ENCODE measurements around the gene SS18L1.
"Not testable (repeated sequence)": the region's sequence is repeated elsewhere in the genome, so short reads cannot be mapped to it uniquely, and the experiment has no call there.

Gene SS18L1

DNA sequence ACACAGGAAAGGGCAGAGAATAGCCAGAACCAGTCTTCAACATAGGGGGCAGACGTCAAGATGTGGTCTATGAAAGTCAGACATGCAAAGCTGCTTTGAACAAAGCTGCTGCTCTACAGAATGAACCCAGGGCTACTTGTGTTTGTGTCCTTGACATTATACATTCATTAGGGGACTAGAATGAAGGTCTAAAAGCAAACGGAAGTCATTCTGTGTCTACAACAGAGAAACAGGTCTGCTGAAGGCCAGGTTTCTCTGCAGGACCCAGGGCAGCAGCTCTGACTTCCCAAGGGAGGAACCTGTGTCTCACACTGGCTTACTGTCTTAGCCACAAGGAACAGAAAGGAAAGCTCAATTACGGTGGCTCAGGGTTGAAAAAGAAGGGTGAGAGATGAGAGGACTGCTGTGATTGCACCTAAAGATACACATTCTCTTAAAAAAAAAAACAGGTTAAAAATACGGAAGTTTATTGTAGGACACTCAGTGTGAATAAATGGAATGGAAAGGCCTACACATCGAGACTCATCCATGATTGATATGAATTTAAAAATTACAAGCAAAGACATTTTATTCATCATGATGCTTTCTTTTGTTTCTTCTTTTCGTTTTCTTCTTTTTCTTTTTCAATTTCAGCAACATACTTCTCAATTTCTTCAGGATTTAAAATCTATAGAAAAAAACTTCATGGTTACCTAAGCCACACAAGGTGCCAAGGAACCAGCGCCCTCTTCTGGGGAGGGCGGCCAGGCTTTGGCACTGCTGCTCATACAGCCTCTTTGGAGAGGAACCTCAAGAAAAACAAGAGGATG lies 7.1 kb upstream of the SS18L1 start:
- peak in 2 of 3 donors; percentile 43 to 54 for DNase-seq (ENCODE audit: low read depth in 2 of 3, low spot score in 1 of 3)

DNA sequence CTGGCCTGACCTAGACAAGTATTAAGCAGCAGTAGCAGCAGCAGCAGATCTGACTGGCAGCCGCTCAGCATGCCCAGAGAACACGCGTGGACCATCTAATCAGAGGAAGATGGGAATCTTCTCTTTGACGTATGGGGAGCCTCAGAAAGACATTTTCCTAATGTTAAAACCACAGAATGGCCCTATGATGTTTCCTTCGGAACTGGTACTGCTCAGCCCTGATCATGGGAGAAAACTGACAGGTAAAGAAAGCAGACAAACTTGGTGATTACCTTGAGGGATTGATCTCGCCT lies 6.5 kb upstream of the SS18L1 start:
- DNase-seq (ENCODE audit: low read depth in 2 of 3, low spot score in 1 of 3): no peak

DNA sequence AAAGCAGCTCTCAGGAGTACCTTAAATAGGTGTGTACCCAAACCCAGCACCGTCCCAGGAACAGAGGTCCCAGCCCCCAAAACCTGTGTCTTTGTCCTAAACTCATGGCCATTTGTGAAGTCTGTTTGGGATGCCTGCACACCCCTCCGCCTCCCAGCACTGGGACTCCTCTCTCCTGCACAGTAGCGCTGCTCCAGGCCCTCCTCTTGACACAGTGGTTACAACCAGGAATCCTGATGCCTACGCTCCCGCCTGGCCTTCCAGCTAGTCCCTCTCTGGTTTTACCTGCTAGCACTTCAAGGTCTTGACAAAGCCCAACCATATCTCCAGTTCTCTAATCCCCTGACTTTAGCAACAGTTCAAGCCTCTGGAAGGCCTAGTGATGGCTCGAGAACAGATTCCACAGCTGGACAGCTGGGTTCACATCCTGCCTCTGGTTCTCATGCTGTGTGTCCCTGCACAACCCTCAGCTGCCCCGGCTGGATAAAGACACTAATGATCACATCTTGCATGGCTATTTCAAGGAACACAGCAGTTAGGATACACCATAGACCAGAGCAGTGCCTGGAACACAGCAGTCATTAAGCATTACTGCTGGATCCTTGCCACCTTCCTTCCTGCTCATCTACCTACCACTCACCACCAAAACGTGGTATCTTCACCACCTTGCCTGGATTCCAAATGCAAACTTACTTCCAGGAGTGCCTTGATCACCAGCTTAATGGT lies 5.9 kb upstream of the SS18L1 start:
- no peak for DNase-seq (ENCODE audit: low read depth in 2 of 3, low spot score in 1 of 3)

DNA sequence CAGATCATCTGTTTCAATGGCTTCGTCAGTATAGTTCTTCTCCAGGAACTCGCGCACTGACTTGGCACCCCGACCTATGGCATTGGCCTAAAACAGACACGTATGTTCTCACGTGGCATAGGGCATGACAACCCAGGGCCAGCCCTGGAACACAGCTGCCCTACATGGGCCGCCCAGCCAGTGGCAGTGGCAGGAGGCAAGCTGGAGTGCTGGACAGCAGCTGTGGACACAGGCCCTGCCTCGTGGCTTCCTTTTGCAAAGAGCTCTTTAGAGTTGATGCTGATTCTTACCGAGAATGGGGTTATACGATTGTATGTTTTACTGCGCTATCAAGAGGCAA lies 5.4 kb upstream of the SS18L1 start:
- DNase-seq (ENCODE audit: low read depth in 2 of 3, low spot score in 1 of 3): no peak

DNA sequence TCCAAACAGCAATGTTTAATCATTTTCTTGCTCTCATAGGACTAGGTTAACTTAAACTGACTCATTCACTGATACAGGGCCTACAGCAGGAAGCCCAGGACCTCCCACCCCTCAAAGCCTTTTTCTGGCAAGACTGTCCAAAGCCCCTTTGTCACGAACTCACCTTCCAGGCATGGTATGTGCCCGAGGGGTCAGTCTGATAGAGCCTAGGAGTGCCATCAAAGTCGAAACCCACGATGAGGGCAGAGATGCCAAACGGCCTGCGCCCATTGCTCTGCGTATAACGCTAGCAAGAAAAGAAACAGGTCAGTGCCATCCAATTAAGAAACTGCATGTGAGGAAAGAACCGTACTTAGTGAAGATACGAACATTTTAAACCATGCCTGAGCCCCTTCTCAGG lies 4.7 kb upstream of the SS18L1 start:
- DNase-seq (ENCODE audit: low read depth in 2 of 3, low spot score in 1 of 3): no peak

DNA sequence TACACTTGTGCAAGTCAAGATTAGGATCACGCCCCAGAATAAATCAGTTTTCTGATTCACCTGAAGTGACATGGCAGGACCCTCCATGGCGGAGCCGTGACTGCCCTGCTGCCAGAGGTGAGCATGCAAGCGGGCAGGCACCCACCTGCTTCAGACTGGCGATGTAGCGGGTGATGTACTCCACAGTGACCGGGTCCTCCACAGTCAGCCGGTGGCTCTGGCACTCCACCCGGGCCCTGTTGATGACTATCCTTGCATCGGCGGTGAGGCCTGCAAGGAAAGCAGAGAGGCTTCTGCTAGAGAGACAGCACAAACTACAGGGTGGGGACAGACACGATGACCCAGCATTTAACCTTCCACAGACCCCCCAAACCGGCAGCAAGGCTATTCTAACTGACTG lies 3.9 kb upstream of the SS18L1 start:
- no peak for DNase-seq (ENCODE audit: low read depth in 2 of 3, low spot score in 1 of 3)

DNA sequence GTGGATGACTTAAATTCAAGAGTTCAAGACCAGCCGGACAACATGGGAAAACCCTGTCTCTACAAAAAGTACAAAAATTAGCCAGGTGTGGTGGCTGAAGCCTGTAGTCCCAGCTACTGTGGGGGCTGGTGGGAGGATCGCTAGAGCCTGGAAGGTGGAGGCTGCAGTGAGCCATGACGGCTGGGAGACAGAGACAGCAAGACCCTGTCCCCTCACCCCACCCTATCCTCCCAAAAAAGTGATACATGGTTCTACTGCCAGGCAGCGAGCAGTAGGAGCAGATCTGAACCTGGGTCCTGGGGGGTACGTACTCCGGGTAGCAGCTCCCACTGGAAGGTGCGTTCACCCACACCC lies 2.5 kb upstream of the SS18L1 start:
- no peak for DNase-seq (ENCODE audit: low read depth in 2 of 3, low spot score in 1 of 3)

DNA sequence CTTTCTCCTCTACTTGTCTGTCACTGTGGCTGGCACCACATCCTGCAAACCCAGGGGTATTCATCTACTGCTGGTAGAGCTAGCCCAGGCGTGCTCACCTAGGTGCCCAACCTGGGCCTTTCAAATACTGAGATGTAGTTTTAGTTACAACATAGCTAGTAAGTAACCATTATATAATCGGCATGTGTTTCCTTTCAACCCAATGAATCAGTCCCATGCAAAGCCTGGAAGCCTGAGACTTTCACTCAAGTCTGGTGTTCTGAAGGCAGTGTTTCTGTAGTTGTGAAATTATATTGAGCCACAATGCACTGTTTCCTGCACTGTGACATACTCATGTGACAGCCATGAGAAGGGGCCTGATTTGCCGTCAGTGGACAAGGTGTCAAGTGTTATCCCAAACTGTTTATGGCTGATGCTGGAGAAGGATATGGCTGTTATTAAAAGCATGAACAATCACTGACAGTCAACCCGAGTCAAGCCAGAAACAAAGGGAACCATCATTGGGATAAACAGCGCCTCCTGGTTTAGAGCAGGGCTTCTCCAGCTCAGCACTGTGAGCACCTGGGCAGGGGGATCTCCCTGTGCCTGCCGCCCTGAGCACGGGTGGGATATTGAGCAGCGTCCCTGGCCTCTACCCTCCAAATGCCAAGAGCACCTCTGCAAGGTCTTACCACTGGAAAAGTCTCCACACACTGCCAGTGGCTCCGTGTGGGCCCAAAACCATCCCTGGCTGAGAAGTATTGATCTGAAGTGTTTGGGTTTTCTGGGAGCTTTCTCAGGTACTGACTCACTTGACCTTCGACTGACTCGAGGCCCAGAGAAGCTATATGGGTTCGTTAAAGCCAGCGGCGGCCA lies 1.9 kb upstream of the SS18L1 start:
- no peak for DNase-seq (ENCODE audit: low read depth in 2 of 3, low spot score in 1 of 3)

DNA sequence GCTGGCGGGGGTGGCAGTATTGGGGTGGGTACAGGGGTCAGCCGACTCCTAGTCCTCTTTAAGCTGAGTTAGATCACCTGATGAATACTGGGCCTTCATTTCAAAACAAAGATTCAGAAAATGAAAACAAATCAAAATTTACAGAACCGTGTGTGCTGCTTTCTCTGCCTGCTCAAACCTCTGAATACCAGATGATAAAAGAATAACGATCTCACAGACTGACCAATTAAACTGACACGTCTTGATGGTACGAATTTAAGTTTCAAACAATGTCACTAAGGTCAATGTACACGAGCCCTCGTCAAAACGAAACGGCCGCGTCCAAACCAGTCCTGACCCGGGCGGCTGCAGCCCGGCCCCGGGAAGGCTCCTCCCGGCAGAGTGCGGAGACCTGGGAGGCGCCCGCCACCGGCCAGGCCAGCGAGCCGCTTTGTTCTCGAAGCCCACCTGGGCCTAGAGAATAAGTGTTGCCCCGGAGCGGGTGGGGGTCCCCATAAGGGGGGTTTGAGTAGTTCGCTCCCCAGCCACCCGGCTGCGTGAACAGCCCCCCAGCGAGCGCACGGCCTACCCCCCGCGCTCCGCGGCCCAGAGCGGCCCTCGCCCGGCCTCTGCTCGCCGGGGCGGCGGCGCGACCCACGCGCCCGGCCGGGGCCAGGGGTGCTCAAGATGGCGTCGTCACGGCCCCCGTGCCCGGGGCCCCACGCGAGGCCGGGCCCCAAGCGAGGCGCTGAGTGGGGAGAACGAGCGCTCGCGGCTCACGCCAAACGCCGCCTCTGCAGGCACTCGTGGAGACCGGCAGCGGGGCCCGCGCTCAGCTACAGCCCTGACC lies 1.1 kb upstream of the SS18L1 start:
- no peak for DNase-seq (ENCODE audit: low read depth in 2 of 3, low spot score in 1 of 3)

DNA sequence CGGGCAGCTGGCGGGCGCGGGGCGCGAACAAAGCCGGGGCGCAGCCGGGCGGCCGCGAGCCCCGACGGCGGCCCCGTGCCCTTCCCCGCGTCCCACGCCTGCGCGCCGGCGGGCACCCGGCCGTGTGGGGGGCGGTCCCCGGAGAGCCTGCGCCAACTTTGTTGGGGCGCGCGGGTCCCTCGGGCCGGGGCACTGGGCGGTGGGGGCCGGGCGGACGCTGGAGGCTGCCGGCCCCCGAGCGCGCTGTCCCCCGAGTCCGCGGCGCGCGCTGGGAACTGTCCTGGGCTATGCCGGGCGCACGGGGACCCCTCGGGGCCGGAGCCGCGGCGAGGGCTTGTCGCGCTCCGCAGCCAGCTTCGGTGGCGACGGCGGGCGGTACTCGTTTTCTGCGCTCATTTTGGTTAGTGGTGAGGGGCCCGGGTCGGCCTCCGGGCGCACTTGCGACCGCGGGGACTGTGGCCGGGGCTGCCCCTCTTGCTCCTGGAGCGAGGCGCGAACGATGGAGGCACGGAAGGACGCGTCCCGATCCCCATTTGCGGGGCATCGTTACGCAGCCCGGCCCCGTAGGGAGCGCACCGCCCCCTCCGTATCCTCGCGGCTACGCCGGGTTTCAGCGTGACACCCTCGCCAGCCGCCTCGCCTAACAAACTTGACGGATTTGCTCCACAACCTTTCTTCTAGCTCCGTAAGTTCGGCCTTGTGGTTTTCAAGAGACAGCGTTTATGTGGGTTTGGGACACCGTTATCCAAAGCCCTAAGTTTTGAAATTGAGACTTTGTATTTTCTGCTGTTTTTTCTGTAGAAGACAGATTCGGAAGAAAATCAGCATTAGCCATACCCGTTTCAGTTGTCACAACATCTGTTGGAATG lies 622 bp downstream of the SS18L1 start:
- DNase-seq (ENCODE audit: low read depth in 2 of 3, low spot score in 1 of 3): peak; percentile 39 to 55 (median 42)

DNA sequence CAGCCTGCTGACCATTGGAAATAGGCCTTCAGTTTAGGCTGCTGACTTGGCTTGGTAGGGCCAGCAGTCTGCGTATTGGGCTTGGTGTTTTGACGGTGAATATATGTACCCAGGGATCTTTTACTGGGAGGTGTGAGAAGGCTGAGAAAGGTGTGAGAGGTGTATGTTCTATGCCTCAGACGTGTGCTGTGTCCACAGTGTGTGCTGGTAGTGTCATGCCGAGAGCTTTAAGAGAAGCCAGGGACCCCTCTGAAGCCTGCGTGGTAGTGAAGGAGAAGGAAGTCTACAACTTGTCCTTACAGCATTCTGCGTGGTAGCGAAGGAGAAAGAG lies 2.1 kb downstream of the SS18L1 start:
- DNase-seq (ENCODE audit: low read depth in 2 of 3, low spot score in 1 of 3): no peak

DNA sequence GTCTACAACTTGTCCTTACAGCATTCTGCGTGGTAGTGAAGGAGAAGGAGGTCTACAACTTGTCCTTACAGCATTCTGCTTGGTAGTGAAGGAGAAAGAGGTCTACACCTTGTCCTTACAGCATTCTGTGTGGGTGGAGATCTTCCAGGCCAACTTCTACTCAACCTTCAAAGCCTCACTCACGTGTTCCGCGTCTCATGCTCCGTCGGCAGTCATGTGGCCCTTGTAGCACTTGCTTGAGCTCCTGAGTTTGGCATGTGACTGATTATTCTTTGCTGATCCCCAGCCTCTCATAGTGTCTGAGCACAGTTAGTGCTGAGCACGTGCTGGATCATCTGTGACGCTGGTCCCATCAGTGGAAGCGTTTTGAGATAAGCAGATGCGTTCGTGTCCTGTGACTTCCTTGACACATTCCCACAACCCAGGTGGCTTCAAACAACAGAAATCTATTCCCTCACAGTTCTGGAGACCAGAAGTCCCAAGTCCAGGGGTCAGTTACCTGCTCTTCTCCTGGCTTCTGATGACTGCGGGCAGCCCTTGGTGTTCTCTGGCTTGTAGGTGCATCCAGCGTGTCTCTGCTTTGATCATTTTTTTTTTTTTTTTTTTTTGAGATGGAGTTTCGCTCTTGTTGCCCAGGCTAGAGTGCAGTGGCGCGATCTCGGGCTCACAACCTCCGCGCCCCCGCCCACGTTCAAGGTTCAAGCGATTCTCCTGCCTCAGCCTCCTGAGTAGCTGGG lies 2.6 kb downstream of the SS18L1 start:
- DNase-seq (ENCODE audit: low read depth in 2 of 3, low spot score in 1 of 3): no peak

DNA sequence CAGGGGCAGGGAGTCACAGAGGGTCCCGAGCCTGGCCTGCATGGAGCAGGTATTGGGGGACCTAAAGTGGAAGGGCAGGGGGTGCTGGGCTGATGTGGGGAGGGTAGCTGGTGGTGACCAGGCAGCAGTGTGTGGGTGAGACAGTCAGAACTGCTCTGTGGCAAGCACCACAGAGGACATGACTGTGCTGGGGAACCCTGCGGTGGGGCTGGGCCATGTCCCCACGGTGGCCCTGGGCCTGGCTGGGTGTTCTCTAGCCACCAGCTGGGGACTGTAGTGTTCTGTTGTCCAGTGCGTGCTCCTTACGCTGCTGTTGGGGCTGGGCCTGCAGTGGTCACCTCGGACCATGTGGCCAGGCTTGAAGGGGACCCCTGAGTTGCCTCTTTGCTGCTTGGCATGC lies 3.6 kb downstream of the SS18L1 start:
- no peak for DNase-seq (ENCODE audit: low read depth in 2 of 3, low spot score in 1 of 3)

DNA sequence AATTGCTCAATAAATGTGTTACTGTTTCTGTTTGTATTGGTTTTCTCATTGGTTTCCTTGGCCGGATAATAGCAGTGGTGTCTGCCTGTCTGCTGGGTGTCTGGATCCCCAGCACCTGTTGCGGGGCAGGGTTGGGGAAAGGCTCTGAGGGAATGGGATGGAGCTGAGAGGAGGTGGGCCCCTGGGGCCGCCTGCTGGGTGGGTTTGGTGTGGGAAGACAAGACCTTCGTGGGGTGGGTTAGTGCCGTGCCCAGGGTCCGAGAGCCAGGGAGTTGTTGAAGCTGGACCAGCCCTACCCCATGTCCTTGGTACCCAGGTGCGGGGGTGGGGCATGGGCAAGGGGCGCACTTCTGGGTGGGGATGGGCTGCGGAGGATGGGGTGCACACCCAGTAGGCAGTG lies 4.0 kb downstream of the SS18L1 start:
- DNase-seq (ENCODE audit: low read depth in 2 of 3, low spot score in 1 of 3): no peak

DNA sequence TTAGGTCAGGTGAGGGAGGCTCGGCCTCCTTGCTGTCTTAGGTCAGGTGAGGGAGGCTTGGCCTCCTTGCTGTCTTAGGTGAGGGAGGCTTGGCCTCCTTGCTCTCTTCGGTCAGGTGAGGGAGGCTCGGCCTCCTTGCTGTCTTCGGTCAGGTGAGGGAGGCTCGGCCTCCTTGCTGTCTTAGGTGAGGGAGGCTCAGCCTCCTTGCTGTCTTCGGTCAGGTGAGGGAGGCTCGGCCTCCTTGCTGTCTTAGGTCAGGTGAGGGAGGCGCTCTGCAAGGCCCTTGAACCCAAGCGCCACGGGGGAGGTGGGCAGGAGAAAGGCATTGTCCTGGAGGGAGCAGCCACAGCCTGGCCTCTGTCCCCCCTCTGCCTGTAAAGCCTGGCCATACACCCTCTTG lies 4.8 kb downstream of the SS18L1 start:
- not testable (repeated sequence) for DNase-seq (ENCODE audit: low read depth in 2 of 3, low spot score in 1 of 3)

DNA sequence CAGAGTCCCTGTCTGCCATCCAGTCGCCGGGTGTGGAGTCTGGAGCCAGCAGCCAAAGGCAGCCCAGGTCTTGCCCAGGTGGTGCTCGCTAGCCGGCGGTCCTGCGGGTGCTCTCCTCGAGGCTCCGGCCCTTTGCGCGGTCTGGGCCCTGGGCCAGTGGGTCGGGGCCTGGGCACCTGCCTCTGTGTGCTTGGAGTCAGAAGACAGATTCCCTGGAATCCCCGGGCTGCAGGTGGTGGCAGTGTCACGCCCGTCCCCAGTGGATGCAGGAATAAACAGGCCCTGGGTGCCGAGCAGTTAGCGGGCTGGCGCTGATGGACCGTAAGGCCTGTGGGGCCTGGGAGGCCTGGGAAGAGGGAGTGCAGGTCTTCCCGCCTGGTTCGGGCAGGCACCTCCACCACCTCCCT lies 5.3 kb downstream of the SS18L1 start:
- no peak for DNase-seq (ENCODE audit: low read depth in 2 of 3, low spot score in 1 of 3)

DNA sequence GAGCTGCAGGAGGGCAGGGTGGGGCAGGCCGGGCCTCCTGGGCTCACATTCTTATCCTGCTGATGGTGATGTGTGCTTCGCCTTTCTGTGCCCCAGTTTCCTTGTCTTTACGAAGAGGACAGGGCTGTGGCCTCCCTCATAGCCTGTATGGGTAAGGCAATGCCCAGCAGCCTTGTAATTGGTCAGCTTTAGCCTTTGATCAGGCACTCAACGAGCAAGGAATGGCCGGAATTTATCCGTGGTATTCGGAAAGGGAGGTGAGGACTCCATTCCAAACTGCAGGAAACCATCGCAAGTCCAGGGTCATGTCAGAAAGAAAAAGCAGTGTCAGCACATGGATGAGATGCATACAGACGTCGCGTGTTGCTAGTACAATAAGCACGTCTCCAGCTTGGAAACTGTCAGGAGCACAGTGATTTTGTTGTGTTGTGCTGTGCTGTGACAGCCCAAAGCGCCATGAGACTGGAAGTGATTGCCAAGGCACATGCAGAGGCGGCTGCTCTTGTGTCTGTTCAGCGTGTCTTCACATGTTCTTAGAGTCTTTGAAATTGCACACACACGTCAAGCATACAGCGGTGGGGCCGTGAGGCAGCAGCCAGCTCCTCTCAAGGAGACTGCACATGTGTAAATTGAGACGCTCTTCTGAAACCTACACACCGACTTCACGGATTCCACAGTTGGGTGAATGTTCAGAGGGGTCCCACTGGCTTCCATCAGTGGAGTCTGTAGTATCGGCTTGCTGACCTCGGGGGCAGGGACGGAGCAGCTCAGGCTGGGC lies 6.2 kb downstream of the SS18L1 start:
- no peak for DNase-seq (ENCODE audit: low read depth in 2 of 3, low spot score in 1 of 3)

DNA sequence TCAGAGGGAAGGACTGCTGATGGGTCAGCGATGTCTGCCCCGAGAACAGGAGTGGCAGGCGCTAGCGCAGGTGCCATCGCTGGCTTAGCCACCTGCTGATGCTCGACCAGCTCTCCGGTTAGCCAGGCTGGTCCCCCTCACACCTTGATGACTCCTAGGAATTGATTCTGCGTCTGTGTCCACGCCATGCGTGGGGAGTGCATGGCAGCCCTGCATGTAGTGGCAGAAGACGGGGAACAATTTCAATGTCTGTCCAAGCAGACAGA lies 6.7 kb downstream of the SS18L1 start:
- DNase-seq (ENCODE audit: low read depth in 2 of 3, low spot score in 1 of 3): no peak

DNA sequence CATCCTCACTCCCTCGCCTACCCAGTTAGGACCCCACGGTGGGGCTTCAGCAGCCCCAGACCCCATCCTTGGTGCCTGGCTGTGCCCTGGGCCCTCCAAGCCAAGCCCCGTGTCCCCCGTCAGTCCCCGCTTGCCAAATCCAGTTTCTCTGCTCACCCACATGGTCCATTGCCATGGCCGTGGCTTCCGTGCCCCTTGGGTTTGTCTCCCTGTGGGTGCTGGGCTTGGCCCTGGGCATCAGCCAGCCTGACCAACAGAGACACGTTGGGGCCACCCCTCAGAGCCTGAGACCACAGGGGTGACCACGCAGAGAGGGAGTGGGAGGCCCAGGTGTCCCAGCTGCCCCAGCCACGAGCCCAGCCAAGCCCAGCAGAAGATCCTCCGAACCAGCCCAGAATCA lies 7.7 kb downstream of the SS18L1 start:
- no peak for DNase-seq (ENCODE audit: low read depth in 2 of 3, low spot score in 1 of 3)
